Measurements from ENCODE around the gene GNAQ.

GRCh38 chr9:77892955-77893514 is 138.6 kb downstream of the GNAQ start:
- TF ChIP-seq CTCF (IDR thresholded peaks at IDR 0.05) = no peak
- no peak for TF ChIP-seq EZH2 (IDR thresholded peaks at IDR 0.05; ENCODE audit: borderline replicate concordance, insufficient read depth, low read depth, low read length, poor library complexity, severe bottlenecking)

Data from B cell (primary cell).